Type B pancreatic cell (in vitro differentiated cells): ENCODE measurements around the gene RCC1. TPM values are rescaled to one million over a fixed set of nuclear protein-coding genes. Genes with fewer than 3 reads are reported as not detected.

Experiments
- DNase-seq: peaks from one replicate; pipeline ENCODE4 v3.0.0; 2021; ENCODE audit warnings: mixed read lengths; ENCODE audit not compliant: unreplicated experiment; ENCODE audit errors: extremely low spot score
- H3K27ac Mint-ChIP-seq: 2 replicates; pipeline ENCODE4 v1.8.0; 2021; ENCODE audit warnings: mild to moderate bottlenecking, mixed read lengths
- H3K27me3 Mint-ChIP-seq: 2 replicates; pipeline ENCODE4 v1.8.0; 2021; ENCODE audit warnings: mixed read lengths
- H3K36me3 Mint-ChIP-seq: 2 replicates; pipeline ENCODE4 v1.8.0; 2021; ENCODE audit warnings: mixed read lengths
- H3K4me1 Mint-ChIP-seq: one replicate; pipeline ENCODE4 v1.8.0; 2021; ENCODE audit warnings: mixed read lengths; ENCODE audit not compliant: unreplicated experiment
- H3K4me3 Mint-ChIP-seq: 2 replicates; pipeline ENCODE4 v1.8.0; 2021; ENCODE audit warnings: mild to moderate bottlenecking, mixed read lengths
- H3K9me3 Mint-ChIP-seq: 2 replicates; pipeline ENCODE4 v1.8.0; 2021; ENCODE audit warnings: mixed read lengths
- total RNA-seq: library from RNA; stranded (reverse); gene quantifications from 2 replicates; pipeline ENCODE4 v1.2.1, GENCODE V29; 2021; ENCODE audit warnings: low replicate concordance
- TF ChIP-seq, protein P1 (sequence below): fragments of 200-600 bp; sonication (generic); conservative IDR thresholded peaks from 2 replicates; pipeline ENCODE4 v1.5.0; 2021; ENCODE audit warnings: antibody characterized with exemption, mild to moderate bottlenecking

Gene RCC1
- total RNA-seq, 1 donor from 2014 or later = 46.5 TPM

DNA sequence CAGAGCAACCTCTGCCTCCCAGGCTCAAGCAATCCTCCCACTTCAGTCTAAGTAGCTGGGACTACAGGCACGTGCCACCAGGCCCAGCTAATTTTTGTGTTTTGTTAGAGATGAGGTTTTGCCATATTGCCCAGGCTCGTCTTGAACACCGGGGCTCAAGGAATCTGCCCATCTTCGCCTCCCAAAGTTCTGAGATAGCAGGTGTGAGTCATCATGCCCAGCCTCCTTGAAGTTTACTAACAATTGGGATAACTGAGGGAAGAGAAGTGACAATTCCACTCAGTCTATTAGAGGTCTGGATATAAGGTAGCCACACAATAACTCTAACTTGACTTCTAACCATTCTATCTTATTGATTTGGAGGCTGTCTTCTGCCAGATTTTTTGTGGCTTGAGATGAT lies 6.3 kb upstream of the RCC1 start:
- no peak for DNase-seq
- H3K36me3 Mint-ChIP-seq = peaks cover 10% of the 10 kb centered on the region
- H3K9me3 Mint-ChIP-seq = no peaks in the 10 kb centered on the region
- no peaks in the 10 kb centered on the region for H3K27me3 Mint-ChIP-seq
- H3K27ac Mint-ChIP-seq = no peak overlapping the region
- no peaks in the 10 kb centered on the region for H3K4me1 Mint-ChIP-seq
- TF ChIP-seq, protein P1, sequence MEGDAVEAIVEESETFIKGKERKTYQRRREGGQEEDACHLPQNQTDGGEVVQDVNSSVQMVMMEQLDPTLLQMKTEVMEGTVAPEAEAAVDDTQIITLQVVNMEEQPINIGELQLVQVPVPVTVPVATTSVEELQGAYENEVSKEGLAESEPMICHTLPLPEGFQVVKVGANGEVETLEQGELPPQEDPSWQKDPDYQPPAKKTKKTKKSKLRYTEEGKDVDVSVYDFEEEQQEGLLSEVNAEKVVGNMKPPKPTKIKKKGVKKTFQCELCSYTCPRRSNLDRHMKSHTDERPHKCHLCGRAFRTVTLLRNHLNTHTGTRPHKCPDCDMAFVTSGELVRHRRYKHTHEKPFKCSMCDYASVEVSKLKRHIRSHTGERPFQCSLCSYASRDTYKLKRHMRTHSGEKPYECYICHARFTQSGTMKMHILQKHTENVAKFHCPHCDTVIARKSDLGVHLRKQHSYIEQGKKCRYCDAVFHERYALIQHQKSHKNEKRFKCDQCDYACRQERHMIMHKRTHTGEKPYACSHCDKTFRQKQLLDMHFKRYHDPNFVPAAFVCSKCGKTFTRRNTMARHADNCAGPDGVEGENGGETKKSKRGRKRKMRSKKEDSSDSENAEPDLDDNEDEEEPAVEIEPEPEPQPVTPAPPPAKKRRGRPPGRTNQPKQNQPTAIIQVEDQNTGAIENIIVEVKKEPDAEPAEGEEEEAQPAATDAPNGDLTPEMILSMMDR = no peak
- no peak overlapping the region for H3K4me3 Mint-ChIP-seq

DNA sequence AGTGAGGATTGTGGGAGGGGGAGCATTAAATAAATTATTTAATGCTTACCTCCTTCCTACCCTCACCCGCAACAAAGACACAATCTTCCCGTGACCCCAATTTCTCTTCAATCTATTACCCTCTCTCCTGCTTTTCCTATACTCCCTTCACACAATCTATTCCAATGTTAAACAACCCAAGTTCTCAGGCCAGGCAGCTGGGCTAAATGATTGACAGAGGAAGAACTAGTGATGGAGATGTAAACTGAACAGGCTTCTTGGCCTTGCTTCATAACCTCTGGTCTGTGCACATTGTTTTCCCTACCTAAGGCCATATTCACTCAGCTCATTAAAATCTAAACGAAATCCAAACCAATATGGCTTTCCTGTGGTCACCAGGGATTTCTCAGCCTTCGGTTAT lies 3.9 kb upstream of the RCC1 start:
- Mint-ChIP-seq H3K9me3 (no peaks in the 10 kb centered on the region), H3K36me3 (peaks cover 11% of the 10 kb centered on the region), H3K4me3 (no peak overlapping the region), H3K27ac (peak overlapping the region; percentile 3), H3K27me3 (peaks cover 3% of the 10 kb centered on the region), H3K4me1 (peaks cover 10% of the 10 kb centered on the region)
- DNase-seq = no peak
- TF ChIP-seq, protein P1 = no peak

DNA sequence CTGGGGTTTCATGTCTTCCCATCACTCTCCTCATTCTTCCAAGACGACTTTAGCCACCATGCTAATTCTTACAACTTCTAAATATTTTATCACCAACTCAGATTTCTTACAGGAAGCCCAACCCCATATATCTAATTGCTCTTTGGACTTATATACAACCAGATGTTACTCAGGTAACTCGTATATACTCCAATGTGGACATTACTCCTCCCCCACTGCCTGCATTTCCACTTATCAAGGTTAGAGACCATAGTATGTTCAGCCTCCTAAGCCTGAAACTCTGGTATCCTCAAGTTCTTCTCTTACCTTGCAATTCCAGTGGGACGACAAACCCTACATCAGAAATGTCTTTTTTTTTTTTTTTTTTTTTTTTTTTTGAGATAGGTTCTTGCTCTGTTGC lies 2.7 kb upstream of the RCC1 start:
- no peak overlapping the region for H3K4me3 Mint-ChIP-seq
- peaks cover 3% of the 10 kb centered on the region for H3K27me3 Mint-ChIP-seq
- TF ChIP-seq, protein P1 = no peak
- peaks cover 10% of the 10 kb centered on the region for H3K4me1 Mint-ChIP-seq
- H3K36me3 Mint-ChIP-seq = peaks cover 13% of the 10 kb centered on the region
- H3K9me3 Mint-ChIP-seq = no peaks in the 10 kb centered on the region
- DNase-seq = no peak
- H3K27ac Mint-ChIP-seq = peak overlapping the region; percentile 50

DNA sequence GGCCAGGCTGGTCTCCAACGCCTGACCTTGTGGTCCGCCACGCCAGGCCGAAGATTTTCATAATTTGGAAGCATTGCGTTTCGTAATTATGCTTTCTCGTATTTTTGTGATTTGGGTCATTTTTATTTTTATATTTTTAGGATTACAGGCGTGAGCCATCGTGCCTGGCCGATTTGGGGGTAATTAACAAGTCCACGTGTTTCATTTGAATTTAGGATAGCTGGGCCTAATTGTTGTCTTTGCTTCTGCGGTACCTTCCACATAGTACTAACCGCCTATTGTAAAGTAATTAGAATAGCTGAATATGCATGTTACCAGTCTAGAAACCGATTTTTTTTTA lies 1.0 kb downstream of the RCC1 start:
- Mint-ChIP-seq H3K27me3 (peaks cover 3% of the 10 kb centered on the region), H3K4me1 (peaks cover 30% of the 10 kb centered on the region), H3K9me3 (no peaks in the 10 kb centered on the region), H3K4me3 (peak overlapping the region; percentile 97), H3K36me3 (peaks cover 44% of the 10 kb centered on the region), H3K27ac (peak overlapping the region; percentile 98)
- no peak for DNase-seq
- TF ChIP-seq, protein P1 = no peak

DNA sequence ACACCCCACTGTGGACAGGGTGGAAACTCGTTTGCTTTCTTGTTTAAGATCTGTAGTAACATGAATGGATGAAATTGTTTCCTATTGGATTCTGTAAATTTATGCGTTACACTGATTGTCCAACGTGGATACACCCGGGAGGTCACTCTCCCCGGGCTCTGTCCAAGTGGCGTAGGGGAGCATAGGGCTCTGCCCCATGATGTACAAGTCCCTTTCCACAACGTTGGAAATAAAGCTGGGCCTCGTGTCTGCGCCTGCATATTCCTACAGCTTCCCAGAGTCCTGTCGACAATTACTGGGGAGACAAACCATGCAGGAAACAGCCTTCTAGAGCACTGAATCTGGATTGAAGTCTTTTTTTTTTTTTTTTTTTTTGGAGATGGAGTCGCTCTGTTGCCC lies 1.4 kb downstream of the RCC1 start:
- peaks cover 3% of the 10 kb centered on the region for H3K27me3 Mint-ChIP-seq
- TF ChIP-seq, protein P1 = no peak
- H3K4me1 Mint-ChIP-seq = peaks cover 33% of the 10 kb centered on the region
- no peaks in the 10 kb centered on the region for H3K9me3 Mint-ChIP-seq
- H3K27ac Mint-ChIP-seq = peak overlapping the region; percentile 98
- DNase-seq = no peak
- H3K36me3 Mint-ChIP-seq = peaks cover 47% of the 10 kb centered on the region
- H3K4me3 Mint-ChIP-seq = peak overlapping the region; percentile 97
